ENCODE data around the gene LMO1.

DNA sequence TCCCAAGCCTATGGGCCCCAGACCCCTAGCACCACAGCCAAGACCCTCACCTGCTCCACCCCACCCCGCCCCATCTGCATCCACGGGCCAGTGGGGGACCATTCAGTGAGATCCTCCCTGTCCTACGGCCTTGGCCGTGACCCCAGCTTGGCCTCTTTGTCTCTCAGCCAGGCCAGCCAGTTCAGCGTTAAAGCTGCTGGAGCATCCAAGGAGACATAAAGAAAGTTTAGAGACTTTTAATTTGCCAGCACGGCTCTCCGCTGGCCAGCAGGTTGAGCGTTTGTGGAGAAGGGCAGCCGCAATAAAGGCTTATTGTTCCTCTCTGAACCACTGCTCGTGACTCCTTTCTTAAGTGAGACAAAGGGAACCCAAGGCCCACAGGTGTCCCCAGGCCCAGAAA is 49.3 kb upstream of the LMO1 start:
- TF ChIP-seq RAD21 (IDR thresholded peaks at IDR 0.05; ENCODE audit: low read depth) (no peak), TAF1 (IDR thresholded peaks at IDR 0.05; ENCODE audit: low read depth) (no peak), CEBPB (IDR thresholded peaks at IDR 0.05) (no peak), ZBTB7A (IDR thresholded peaks at IDR 0.05; ENCODE audit: low read depth) (no peak), EP300 (IDR thresholded peaks at IDR 0.05; ENCODE audit: borderline replicate concordance) (no peak), EGR1 (IDR thresholded peaks at IDR 0.05) (no peak)

Measured in Ishikawa (cell line).